Inflammatory macrophage treated with lipopolysaccharide for 4 hours (primary cell): ENCODE measurements around the gene LRRIQ1.
A peak's percentile ranks its signal among the peaks of the same experiment; 100 is the strongest.
"Not testable (repeated sequence)": the region's sequence is repeated elsewhere in the genome, so short reads cannot be mapped to it uniquely, and the experiment has no call there.

Experiments used
- DNase-seq: peaks from one replicate; pipeline ENCODE4 v3.0.0-alpha.2; 2020

LRRIQ1 gene

DNA sequence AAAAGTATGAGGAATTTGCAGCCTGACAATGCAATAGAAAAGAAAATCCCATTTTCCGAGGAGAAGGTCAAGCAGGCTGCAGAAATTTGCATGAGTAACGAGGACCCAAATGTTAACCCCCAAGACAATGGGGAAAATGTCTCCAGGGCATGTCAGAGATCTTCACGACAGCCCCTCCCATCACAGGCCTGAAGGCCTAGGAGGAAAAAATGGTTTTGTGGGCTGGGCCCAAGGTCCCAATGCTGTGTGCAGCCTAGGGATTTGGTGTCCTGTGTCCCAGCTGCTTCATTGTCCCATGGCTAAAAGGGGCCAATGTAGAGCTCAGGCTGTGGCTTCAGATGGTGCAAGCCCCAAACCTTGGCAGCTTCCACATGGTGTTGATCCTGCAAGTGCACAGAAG lies 167.7 kb downstream of the LRRIQ1 start:
- DNase-seq = not testable (repeated sequence)

DNA sequence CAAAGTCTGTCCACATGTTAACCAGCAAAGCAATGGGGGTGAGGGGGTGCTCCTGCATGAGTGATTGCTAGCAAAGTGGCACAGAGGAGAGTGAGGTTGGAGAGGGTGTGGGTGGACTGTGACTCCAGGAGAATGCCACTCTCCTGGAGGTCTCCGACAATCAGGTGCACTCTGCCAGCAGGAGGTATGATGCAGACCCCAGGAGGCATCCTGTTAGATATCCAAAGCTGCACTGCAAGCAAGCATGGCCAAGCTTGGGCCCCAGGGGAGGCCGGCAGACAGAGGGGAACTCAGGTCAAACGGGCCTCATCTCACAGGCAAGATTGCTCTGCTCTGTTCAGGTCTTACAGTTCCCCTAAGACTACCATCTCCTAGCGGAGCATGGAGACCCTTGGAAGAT lies 170.4 kb downstream of the LRRIQ1 start:
- no peak for DNase-seq

DNA sequence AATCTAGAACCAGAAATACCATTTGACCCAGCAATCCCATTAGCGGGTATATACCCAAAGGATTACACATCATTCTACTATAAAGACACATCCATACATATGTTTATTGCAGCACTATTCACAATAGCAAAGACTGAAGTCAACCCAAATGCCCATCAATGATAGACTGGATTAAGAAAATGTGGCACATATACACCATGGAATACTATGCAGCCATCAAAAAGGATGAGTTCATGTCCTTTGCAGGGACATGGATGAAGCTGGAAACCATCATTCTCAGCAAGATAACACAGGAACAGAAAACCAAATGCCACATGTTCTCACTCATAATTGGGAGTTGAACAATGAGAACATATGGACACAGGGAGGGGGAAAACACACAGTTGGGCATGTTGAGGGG lies 188.2 kb downstream of the LRRIQ1 start:
- not testable (repeated sequence) for DNase-seq

DNA sequence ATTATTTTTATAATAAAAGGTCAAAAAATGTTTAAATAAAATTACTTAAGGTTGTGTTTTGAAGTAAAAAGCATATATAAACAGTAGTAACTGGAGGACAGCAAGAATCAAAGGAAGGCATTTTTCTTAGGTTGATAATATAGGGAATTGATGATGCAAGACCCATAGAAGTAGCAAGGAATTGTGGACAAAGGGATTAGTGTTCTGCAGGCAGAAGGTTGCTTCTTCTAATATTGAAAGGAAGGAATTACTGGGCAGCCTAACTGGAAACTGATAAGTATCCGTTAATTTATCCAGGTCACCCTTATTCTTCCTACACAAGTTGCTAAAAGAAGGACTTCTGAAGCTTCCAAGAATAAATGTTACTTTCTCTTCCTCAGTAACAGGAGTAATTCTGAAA lies 189.3 kb downstream of the LRRIQ1 start:
- DNase-seq = no peak

DNA sequence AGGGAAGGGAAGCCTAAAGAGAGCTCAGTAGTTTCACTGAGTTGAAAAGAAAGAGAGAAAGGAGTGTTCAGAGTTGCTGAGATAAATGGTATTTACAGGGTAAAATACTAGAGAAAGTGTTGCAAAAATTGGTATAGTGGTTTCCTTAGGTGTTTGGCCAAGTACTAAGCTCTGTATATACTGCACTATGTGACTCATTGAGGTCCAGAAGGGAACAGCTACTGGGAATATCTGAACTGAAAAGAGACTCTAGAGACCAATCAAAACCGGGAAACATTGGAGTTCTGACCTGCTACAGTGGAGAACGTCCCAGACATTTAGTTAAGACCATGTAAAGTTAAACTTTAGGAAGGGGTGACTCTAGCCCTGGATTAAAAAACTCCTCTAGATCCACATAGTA lies 201.2 kb downstream of the LRRIQ1 start:
- no peak for DNase-seq

DNA sequence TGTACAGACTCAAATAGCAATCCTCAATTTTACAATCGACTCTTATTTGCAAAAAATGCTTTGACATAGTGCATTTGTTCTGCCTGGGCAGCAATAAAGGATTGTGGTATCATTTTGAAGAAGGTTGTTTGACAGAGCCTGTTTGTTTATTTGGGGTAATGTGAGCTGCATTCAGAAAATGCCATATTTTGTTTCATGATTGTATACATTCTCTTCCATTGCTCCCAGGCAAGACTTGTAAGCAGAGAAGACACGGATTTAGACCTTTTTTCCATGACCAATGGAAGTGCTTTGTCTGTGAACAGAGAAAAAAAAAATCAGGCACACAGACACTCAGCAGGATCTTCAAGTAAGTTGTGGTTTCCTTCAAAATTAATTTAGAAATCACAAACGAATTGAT lies 208.4 kb downstream of the LRRIQ1 start:
- DNase-seq = no peak

DNA sequence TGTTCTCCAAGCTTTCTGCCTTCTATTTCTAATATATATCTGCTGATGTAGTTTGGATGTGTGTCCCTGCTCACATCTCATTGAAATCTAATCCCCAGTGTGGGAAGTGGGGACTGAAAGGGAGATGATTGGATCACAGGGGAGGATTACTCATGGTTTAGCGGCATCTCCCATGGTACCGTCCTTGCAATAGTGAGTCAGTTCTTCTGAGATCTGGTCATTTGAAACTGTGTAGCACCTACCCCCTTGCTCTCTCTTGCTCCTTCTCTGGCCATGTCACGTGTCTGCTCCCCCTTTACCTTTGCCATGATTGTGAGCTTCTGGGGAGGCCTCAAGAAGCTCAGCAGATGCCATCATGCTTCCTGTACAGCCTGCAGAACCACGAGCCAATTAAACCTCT lies 217.7 kb downstream of the LRRIQ1 start:
- no peak for DNase-seq

DNA sequence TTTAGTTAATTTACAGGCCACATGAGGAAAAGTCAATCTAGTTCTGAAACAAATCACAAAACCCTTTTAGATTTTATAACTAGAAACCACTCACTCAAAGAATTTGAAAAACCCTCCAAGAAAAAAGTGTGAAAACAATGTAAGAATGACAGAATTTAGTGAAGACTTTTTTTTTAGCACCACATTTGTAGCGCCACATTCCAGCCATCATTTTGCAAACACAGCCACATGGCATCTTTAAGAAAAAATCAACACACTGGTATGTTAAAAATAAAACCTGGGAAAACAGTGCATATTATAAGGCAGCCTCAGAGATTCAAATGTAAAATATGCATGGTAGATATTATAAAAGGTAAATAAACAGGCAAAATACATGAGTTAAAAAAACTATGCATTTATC lies 221.5 kb downstream of the LRRIQ1 start:
- no peak for DNase-seq

DNA sequence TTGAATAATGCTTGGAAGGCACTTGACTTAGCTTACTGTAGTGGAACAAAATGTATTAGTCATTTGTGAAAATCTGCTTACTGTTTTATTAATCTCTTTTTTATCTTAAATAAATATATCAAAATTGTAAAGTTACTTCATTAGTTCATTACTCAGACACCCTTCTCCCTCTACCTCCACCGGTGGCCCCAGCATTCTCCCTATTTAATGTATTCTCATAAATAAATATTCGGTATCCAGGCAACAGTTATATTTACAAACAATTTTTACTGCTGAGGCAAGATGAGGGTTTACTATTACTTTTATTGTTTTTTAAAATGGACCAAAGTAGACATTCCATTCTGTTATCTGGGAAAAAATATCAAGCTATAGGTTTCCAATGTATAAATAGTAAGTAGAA lies 224.3 kb downstream of the LRRIQ1 start:
- DNase-seq = no peak

DNA sequence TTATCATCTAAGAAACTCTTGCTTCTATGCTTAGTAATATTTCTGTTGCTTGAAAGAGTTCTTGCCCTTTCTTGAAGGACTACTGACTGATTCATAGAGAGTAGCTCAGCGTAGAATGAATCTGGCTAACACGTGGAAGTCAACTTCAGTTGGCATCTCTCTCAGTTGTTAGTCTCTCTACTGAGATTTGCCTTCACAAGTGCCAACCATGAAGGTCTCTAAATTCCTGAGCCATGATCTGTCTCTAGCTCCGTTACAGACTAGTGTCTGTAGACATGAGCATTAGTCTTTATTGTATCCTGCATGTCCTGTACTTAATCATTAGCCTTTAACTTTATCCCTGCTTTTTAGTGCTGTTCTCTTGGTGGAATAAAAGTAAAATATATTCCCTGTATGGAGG lies 224.7 kb downstream of the LRRIQ1 start:
- DNase-seq = no peak

DNA sequence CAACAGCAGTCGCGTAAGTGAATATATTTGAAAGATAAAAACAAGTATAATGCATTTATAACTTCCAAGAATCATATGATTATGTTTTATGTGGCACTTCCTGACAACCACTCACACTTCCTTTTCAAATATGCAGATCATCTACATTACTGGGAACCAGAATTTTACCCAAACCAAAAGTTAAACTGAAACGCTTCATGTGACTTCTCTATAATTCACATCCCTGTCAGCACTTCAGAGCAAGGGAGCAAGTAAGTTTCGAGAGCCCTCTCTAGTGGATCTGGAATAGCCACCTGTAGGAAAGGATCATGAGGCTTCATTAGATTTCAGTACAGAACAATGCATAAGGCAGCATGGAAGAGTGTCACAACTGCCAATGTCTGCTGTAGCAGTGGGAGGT lies 230.2 kb downstream of the LRRIQ1 start:
- peak; percentile 13 for DNase-seq

DNA sequence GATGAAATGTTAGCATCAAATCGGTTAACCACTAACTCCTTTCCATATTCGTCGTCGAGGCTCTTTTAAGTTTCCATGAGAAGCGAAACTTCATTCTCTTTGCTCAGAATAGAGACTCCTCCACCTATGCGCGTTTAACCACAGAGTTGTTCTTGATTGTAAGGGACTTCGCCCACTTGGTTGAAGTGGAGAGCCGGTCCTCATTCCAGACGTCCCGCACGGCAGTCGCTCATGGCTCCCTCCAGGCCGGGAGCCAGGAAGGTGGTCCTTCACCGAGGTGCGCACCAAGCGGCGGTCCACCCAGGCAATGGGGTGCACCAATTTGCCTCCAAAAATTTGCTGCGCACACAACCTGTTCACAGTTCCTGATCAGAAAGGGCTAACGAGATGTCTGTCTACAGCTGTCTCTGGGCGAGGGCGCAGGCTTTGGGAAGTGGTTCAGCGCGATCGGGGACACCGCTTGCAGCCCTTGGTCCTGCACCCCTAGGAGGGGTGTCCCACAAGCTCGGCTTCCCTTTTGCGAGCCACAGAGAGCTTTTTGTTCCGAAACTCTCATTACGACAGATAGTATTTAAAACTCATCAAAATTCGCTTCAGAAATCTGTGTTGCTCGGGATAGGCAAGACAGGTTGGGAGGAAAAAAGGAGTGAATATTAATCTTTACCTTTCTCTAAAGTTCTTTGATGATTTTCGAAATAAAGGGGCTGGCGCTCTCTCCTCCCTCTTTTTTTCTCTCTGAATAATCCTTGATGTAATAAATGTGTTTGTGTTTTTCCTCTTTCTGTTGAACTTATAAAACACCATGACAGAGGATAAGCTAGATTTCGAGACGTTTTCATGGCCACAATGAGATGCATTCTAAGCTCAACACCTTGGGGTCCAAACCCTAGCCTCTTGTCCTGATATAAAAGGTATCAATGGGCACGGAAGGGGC lies 237.5 kb downstream of the LRRIQ1 start:
- DNase-seq = no peak

DNA sequence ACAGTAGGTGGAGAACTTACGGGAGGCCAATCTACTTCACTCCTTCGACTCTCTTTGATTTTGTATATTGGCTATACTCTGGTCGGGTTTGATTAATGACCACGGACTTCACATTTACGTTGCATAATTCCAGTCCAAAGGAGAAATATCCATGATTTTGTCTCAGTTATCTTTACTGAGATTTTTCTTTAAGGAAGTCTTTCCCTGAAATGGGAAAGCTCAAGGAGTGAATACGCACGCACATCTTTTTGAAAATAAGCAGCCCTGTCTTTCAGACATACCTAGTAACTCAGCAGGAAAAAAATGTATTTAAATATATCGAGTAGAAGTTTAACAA lies 238.1 kb downstream of the LRRIQ1 start:
- DNase-seq = no peak

DNA sequence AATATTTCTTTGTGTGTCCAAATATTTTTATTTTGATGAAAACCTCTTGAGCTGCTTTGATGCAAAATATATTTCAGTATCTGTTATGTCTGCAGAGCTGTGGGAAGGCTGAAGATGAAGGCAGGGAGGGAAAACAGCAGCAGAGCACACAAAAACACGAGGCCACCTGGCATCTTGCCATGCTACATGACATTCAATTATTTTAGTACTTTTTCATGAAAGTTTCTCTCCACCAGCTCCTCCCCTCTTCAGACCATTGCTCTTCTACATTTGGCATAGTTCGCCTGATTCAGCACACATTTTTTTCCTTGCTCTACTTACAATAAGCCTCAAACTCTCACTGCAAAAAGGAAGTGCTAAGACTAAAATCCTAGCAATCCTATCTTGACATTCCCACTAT lies 239.2 kb downstream of the LRRIQ1 start:
- no peak for DNase-seq

DNA sequence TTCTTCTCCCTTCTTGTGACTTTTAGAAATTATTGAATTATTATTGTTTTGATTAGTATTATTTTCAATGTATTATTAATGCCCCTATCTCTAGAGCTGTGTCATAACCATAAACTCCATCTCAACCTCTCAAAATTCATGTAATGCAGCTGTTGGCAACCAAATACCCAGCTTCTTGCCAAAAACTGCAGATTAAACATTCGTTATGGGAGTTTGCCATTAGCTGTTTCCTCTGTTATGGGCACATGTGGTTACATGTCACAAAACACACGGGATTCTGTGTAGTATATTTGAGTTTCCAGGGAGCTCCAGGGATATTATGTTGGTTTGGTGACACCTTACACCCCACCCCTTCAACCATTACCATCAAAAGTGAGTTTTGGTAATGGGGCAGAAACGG lies 241.0 kb downstream of the LRRIQ1 start:
- no peak for DNase-seq

DNA sequence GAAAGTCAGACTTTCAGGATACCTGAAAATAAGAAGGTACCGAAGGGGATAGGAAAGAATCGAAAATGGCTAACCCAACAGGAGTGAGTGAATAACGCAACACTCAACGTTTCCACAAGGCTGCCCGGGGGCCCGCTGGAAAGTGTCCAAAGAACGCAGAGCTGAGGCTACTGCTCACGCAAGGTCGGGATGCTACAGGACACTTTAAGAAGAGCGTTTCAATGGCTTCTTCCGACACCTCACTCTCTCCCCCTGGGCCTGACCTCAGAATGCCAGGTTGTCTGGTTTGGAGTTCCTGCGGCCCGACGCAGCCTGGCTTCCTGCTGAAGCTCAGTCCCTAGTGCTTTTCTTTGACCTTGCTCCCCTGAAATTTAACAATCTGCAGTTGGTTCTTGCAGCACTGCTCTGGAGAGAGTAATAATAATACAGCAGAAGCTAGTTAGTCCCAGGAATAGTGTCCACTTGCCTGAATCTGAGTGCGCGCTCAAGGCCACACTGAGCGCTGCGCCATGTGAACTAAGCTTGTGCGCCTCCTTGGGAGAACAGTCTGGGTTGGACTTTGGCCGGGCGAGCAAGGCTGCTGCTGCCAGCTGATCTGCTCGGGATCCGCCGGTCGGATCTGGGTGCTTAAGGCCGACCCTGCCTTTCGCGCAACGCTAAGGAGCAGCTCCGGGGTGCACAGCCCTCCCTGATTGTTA lies 241.9 kb downstream of the LRRIQ1 start:
- DNase-seq = no peak

DNA sequence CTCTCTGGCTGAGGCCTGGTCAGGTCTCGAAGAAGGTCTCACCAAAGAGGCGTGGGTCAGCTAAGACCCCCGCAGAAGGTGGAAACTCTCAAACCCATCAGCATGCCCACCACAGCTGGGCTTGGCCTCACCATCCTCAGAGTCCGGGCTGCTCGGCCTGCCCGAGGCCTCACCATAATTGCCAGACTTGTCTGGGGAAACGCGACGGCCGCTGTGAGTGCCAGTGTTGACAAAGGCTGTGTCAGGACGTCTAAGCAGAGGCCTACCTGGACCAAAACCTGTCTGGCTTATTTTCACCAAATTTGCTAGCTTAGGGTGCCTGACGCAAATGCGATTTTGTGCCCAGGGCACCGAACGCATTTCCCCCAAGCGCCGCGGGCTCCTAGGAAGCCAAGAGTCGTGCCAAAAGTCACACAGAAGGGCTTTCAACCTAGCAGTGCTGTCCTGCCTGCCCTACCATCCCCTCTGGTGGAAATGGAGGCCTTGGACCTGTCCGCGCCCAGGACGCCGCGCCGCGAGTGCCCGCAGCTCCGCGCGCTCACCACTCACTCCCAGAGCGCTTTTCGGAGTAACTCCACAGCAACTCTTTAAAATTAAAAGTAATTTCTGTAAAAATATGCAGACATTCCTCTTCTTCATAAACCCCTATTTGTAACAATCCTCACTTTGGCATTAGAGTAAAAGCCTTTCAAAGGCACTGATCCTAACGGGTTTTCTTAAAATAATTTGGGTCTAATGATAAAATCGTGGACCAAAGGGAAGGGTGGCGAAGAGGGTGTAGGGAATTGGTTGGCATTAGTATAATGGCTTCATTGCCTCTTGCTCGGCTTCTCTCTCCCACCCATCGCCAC lies 242.7 kb downstream of the LRRIQ1 start:
- no peak for DNase-seq

DNA sequence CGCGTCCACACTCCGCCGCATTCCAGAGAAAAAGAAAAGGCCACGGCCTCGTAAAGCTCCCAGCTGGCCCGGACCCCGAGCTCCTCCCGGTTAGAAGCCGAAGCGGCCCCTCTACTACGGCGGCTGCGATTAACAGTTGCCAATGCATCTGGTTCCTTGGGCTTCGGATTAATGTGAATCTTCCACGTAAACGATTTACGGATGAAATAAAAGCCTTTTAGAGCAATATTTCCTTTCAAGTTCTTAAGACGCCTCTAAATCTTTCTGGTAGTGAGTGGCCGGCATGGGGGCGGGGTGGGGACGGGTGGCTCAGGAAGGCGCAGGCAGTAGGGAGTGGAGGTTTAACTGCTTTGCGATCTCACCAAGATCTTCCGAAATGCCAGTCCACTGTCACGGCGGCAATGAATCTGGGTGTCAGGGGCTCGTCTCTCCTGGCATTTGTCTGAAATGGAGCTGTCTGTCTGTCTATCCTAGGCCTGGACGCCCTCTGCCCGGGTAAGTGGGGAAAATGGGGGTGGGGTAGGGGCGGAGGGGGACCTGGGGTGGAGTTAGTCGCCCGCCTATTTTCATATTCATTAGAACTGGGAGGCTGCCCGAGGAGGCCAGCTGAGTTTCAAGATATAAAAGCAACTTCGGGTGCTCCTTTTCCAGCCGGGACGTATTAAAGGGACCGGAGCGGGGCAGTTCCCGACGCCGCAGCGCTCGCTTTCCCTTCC lies 243.5 kb downstream of the LRRIQ1 start:
- no peak for DNase-seq

DNA sequence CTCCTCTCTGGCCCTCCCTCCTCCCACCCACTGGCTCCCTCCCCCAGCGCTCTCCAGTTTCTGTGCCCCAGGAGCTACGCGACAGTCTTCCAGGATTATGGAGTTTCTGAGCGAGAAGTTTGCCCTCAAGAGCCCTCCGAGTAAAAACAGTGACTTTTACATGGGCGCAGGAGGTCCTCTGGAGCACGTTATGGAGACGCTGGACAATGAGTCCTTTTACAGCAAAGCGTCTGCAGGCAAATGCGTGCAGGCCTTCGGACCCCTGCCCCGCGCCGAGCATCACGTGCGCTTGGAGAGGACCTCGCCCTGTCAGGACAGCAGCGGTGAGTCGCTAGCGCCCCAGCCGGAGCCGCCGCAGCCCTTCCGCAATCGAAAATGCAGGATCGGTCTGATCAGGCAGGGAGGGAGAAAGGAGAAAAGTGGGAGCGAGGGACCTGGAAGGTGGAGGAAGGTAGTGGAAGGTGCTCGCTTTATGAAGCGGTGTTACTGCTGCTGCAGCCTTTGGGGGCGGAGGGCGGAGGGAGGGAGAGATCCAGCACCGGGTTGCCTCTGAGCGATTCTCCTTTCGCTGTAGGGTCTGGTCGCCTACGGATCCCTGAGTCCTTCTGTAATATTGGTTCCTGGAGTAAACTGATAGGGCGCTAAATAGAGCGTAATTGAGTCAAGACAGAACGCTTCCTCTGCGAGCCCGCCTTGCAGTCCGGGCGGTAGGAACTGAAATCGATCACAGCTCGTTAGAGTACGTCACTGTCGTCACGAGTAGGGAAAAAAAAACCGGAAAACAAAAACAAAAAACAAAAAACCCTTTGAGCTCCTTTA lies 244.2 kb downstream of the LRRIQ1 start, which contains the start of gene ALX1:
Gene ALX1 (plus strand): TSS at position 56 of the 819 bp plus-strand sequence. CDS start 42 bp downstream, at position 98.
- peak; percentile 42 for DNase-seq

DNA sequence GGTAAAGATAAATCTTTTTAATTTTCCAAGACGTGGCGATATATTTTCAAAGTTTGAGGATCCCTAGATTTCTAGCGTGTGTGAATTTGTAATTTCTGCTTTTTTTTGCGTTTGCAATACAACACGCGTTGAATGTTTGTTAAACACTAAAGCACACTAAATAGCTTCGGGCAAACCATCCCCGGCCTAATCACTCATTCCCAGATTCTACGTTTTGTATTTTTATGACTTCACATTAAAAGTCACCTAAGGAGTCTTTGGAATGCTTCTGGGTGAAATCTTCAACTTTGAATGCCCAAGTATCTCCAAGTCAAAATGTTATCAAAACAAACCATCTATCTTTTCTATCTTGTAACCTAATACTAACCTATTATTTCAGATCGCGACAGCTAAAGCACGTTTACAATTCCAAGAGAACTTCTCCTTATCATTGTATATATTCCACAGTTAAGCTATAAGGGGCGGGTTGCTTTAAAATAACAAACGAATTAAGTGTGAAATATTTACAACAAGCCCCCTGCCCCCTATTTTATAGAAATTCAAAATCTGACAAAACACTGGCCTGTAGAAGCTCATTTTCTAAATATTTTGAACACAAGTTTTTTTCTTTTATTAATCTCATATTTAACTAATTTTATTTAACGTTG lies 245.0 kb downstream of the LRRIQ1 start:
- no peak for DNase-seq

DNA sequence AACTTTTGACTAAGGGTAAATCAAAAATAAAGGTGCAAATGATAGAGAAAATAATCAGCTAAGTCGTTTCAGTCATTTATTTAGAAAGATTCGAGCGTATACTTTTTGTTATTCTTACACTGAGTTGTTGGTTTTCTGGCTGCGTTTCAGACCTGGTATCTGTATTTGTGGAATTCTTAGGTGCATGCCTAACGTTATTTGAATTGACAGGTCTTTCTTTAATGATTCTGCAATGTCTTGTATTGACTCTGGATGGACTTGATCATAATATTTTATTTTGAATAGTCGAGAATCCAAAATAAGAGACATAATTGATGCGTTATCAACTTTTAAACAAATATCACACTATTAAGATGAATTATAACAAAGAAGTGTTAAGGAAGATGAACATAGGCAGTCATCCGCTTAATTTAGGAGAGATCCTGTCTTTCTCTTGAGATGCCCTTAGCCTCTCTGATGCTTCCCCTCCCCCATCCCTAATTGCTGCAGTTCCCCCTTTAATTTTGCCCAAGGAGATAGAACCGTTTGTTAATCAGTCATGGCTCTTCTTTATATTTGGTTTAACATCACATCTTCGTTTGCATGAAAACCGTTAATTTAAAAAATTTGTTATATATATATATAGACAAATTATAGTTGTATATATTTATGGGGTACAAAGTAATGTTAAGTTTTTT lies 245.6 kb downstream of the LRRIQ1 start:
- no peak for DNase-seq
